Pulmonary artery endothelial cell (primary cell): ENCODE results near the gene TMEM116. TPM values are rescaled to one million over a fixed set of nuclear protein-coding genes. Genes with fewer than 3 reads are reported as not detected.
"Not testable (repeated sequence)": the region's sequence is repeated elsewhere in the genome, so short reads cannot be mapped to it uniquely, and the experiment has no call there.

Source experiments
- DNase-seq: peaks from one replicate; pipeline ENCODE4 v3.0.0-alpha.2; 2011; ENCODE audit warnings: low read depth, low spot score
- total RNA-seq: library from RNA; depleted of rRNA; stranded (reverse); fragments of >200 nt; gene quantifications from 2 replicates; pipeline ENCODE4 v1.2.3, GENCODE V29; 2014

TMEM116 gene
- total RNA-seq, 1 donor from 2014 or later = 2.3 TPM

DNA sequence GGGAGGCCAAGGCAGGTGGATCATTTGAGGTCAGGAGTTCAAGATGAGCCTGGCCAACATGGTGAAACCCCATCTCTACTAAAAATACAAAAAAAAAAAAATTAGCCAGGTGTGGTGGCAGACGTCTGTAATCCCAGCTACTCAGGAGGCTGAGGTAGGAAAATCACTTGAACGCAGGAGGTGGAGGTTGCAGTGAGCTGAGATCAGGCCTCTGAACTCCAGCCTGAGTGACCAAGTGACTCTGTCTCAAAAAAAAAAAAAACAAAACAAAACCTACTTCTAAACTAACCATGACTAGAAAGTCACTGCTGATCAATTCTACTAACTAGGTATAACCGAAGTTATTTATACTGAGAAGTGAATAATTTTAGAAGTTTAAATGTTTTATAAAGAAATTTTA lies 3.4 kb downstream of the TMEM116 start:
- DNase-seq = not testable (repeated sequence)

GRCh38 chr12:112008918-112009317 lies 4.0 kb downstream of the TMEM116 start:
- no peak for DNase-seq

- no peak for DNase-seq
Measured at GRCh38 chr12:112007945-112008344, 5.0 kb downstream of the TMEM116 start.

DNA sequence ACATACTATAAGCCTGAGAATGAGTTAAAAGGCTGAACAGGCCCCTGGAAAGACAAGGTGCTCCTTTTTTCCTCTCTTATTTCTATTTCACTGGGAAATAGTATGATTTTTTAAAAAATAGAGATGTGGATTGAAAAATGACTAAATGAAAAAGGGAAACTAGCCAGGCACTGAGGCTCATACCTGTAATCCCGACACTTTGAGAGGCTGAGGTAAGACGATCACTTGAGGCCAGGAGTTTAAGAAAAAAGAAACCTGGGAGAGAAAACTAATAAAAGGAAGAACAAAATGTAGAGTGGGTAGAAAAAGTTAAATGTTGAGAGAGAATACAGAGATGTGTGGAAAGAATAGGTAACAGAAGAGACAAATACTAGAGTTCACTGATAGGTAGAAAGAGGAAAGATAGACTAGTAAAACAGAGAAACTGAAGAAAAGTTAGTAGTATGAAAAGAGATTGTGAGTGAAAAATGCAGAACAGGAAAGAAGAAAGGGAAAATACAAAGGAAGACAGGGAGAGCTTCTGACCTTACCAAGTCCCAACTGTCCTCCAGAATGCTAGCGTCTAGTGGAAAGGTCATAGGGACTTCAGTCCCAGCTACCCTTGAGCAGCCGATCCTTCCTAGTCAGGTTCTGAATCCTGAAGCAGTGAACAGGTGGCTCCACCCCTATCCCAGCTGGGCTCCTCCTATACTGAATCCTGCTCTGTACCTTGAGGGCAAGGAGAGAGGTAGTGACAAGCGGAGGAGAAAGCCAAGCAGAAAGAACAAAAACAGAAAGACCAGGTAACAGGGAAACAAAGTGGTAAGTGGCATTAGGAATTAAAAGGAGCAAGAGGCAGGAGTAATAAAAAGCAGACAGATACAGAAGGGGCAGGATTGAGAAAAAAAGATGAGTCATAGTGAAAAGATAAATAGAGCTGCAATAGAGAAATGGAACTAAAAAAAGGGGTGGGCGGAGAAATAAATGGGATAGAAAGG lies 7.3 kb downstream of the TMEM116 start:
- no peak for DNase-seq

DNA sequence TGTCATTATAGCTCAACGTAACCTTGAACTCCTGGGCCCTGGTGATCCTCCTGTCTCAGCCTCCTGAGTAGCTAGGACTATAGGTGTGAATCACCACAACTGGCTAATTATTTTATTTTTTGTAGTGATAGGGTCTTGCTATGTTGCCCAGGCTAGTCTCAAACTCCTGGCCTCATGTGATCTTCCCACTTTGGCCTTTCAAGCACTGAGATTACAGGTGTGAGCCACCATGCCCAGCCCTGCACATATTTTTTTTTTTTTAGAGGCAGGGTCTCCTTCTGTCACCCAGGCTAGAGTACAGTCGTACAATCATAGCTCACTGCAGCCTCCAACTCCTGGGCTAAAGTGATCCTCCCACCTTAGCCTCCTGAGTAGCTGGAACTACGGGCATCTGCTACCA lies 8.9 kb downstream of the TMEM116 start:
- DNase-seq = no peak

DNA sequence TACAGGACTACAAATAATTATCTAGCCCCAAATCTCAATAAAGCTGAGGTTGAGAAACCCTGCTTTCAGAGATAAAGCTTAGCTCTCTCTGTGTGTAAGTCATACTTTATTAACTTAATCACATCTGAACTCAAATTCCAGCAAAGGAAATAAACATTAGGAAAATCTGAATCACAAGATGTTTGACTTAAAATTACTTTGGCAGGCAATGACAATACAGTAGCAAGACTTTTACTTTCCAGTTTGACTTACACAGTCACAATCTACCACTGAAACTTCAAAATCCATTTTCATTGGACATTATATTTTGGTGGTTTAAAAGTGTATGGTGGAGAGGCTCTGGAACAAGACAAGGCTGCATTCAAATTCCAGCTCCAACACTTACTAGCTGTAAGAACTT lies 11.4 kb downstream of the TMEM116 start:
- DNase-seq = no peak

DNA sequence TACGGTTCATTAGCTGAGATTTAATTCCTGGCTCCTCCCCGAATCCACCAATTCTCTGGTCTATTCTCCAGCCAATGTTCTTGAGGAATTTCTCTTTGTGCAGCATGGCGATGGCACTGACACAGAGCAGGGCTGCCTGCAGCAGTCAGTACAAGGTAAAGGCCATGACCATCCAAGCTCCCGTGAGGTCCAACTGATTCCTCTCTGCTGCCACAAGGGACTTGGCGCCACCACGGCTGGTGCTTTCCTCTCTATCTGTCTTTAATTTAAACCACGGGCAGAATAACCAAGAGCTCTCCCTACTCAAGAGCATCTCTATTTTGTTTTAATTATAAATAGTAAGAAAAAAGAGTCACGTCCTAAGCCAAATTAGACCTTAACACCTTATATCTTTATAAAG lies 12.1 kb downstream of the TMEM116 start:
- DNase-seq = no peak

- DNase-seq = not testable (repeated sequence)
Measured at GRCh38 chr12:111999129-111999528, 13.8 kb downstream of the TMEM116 start.

GRCh38 chr12:111998015-111998414 lies 14.9 kb downstream of the TMEM116 start:
- no peak for DNase-seq

- DNase-seq = no peak
Measured at GRCh38 chr12:111997300-111997699, 15.7 kb downstream of the TMEM116 start.

GRCh38 chr12:111995782-111996480 lies 17.0 kb downstream of the TMEM116 start:
- no peak for DNase-seq

DNA sequence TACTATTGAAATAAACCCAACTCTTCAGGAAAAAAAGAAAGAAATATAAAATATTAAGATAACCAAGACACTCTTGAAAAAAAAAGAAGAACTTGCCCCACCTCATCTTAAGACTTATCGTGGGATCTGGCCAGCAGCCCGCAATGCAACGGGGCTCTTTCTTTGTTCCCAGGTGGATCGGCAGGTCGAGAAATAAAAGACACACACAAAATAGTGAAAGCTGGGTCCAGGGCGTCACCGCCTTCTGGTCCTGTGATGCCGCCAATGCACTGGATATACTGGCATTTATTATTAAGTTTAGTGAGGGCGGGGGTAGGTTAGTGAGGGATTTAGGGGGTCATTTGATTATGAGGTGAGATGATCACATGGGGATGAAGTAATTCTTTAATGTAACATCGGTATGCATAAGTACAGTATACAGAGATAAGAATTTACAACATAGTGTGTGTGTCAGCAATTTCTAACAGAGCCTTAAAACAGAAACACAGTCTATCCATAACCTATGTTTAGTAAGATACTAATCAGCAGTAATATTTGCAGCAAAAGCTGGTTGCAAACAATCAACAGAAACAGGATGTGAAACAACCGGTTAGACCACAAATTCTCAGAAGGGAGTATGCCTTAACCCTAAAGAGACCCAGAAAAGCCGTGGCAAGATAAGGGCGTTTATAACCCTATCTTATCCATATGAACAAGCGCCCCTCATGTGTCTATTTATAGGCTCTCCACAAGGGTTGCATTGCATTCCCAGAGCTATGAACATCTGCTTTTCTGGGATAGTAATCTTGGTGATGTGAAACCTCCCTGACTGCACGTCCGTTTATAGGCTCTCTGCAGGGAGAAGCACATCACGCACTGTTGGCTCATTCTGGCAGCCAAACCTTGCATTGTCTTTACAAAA lies 18.5 kb downstream of the TMEM116 start:
- not testable (repeated sequence) for DNase-seq

DNA sequence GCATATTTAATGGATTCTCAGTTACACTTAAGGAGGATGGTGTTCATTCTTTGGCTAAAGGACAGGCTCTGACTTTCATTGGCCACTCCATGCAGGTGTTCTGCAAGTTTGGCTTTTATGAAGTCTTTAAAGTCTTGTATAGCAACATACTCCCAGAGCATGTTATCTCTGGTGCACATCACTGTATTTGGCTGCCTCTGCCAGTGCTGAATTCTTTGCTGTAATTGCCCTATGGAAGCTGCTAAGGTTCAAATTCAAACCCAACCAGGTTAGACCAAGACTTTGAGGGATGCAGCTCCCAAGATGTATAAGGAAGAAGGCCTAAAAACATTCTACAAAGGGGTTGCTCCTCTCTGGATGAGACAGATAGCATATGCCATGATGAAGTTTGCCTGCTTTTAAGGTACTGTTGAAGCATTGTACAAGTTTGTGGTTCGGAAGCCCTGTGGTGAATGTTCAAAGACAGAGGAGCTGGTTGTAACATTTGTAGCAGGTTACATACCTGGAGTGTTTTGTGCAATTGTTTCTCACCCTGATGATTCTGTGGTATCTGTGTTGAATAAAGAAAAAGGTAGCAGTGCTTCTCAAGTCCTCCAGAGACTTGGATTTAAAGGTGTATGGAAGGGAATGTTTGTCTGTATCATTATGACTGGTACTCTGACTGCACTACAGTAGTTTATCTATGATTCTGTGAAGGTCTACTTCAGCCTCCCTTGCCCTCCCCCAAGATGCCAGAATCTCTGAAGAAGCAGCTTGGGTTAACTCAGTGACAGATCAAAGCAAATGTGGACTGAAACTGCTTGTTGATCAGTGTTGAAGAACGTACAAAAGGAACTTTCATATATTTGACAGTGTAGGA lies 19.4 kb downstream of the TMEM116 start:
- DNase-seq = no peak

DNA sequence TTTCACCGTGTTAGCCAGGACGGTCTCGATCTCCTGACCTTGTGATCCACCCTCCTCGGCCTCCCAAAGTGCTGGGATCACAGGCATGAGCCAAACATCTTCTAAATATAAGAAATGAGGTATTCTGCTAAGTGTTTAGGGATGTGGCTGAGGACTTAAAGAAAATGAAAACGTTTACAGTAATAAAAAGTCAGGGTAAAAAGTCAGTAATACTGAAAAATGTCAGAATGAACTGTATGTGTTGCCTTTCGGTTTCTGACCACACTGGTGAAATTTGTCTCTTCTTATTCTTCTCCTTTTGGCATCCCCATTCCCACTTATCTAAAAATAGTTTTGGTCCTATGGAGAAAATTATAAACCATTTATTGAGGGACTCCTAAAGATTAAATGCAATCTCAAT lies 20.5 kb downstream of the TMEM116 start:
- DNase-seq = no peak

- DNase-seq = no peak
Measured at GRCh38 chr12:111991946-111992345, 21.0 kb downstream of the TMEM116 start.

GRCh38 chr12:111991535-111991934 lies 21.4 kb downstream of the TMEM116 start:
- DNase-seq = no peak

- DNase-seq = no peak
Measured at GRCh38 chr12:111984820-111985219, 28.1 kb downstream of the TMEM116 start.

- DNase-seq = no peak
Measured at GRCh38 chr12:111981987-111982386, 31.0 kb downstream of the TMEM116 start.

GRCh38 chr12:111980598-111980997 lies 32.4 kb downstream of the TMEM116 start:
- no peak for DNase-seq

- no peak for DNase-seq
Measured at GRCh38 chr12:111978545-111978944, 34.4 kb downstream of the TMEM116 start.

- DNase-seq = no peak
Measured at GRCh38 chr12:111976860-111977259, 36.1 kb downstream of the TMEM116 start.
